ENCODE results near the gene PLIN1. TPM values are rescaled to one million over a fixed set of nuclear protein-coding genes. Genes with fewer than 3 reads are reported as not detected.

PLIN1 gene
- total RNA-seq, 2 experiments from 2014 or later: 0.50 to 1.1 TPM

DNA sequence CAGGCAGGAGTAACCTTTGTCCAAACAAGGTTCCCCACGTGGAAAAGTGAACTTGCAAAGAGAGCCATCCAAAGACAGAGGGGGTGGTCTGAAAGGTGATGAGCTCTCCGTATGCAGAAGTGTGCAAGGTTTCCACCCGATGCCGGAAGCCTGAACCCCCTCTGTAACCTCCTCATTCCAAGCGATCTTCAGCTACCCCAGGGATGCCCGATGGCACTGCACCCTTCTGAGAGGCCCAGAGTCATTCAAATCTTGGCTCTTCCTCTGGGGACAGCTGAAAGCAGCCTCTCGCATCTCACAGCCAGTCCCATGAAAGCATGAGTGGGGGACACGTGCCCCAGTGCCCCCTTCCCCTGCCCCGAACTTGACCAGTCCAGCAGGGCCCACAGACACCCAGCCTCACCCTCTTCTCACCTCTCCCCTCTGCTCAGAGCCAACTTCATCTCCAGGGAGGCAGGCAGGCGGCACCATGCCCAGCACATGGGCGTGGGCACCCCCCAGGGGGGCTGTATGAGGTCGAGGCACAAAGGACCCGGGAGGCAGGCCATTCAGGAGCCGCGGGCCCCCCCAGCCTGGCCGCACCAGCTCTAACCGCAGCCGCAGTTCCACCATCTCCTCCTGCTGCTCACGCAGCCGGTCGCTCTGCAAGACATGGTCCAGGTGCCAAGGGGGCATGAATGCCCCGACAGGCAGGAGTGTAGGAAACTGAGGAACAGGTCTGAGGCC, 32.6 kb downstream of the PLIN1 start:
- intact Hi-C loops (cut with micrococcal nuclease): no loop called here

DNA sequence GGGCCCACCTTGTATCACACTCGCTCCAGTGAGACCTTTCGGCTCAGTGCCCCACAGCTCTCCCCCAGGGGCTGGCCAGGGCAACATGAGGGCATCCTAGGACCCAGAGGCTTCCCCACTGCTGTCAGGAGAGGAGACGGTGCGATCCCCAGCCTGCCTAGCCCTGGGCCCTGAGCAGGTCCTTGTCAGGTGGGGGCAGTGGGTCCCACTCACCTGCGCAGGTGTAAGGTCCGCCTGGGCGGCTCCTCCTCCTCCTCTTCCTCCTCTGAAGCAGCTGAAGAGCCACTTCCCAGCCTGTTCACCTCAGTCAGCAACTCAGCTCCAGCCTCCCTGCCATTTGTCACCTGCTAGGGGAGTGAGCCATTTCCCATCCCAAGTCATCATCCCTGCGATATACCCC, 33.5 kb downstream of the PLIN1 start:
- no peak for DNase-seq
- intact Hi-C loops (cut with micrococcal nuclease): no loop called here
- ATAC-seq: no peak
- Mint-ChIP-seq H3K27me3 (no peaks in the 10 kb centered on the region), H3K36me3 (ENCODE audit: low read depth) (peaks cover 1% of the 10 kb centered on the region), H3K4me3 (no peak overlapping the region), H3K4me1 (ENCODE audit: low read depth) (no peaks in the 10 kb centered on the region), H3K9me3 (no peaks in the 10 kb centered on the region), H3K27ac (no peak overlapping the region)
- POLR2A ChIA-PET: no interaction called here
- CTCF ChIA-PET: interaction anchor here (0.7 to 2.5 kb wide), 9 partner anchors 13 to 89 kb away, joined by 3 to 9 read pairs (median 3); partner anchors contain the start of genes PEX11A and WDR93
- TF ChIP-seq, protein P1, sequence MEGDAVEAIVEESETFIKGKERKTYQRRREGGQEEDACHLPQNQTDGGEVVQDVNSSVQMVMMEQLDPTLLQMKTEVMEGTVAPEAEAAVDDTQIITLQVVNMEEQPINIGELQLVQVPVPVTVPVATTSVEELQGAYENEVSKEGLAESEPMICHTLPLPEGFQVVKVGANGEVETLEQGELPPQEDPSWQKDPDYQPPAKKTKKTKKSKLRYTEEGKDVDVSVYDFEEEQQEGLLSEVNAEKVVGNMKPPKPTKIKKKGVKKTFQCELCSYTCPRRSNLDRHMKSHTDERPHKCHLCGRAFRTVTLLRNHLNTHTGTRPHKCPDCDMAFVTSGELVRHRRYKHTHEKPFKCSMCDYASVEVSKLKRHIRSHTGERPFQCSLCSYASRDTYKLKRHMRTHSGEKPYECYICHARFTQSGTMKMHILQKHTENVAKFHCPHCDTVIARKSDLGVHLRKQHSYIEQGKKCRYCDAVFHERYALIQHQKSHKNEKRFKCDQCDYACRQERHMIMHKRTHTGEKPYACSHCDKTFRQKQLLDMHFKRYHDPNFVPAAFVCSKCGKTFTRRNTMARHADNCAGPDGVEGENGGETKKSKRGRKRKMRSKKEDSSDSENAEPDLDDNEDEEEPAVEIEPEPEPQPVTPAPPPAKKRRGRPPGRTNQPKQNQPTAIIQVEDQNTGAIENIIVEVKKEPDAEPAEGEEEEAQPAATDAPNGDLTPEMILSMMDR (IDR thresholded peaks at IDR 0.05): no peak

More for the DNA sequence above, 32.6 kb downstream of the PLIN1 start:
- no peak overlapping the region for H3K4me3 Mint-ChIP-seq
- DNase-seq (no peak), ATAC-seq (no peak)
- no peaks in the 10 kb centered on the region for H3K4me1 Mint-ChIP-seq (ENCODE audit: low read depth)
- POLR2A ChIA-PET: no interaction called here
- CTCF ChIA-PET: interaction anchor here (0.7 to 2.5 kb wide), 10 partner anchors 10 to 88 kb away, joined by 3 to 9 read pairs (median 3); partner anchors contain the start of genes PEX11A and WDR93
- H3K27ac Mint-ChIP-seq: no peak overlapping the region
- peaks cover 1% of the 10 kb centered on the region for H3K36me3 Mint-ChIP-seq (ENCODE audit: low read depth)
- H3K27me3 Mint-ChIP-seq: no peaks in the 10 kb centered on the region
- TF ChIP-seq, protein P1 (IDR thresholded peaks at IDR 0.05): no peak
- no peaks in the 10 kb centered on the region for H3K9me3 Mint-ChIP-seq

DNA sequence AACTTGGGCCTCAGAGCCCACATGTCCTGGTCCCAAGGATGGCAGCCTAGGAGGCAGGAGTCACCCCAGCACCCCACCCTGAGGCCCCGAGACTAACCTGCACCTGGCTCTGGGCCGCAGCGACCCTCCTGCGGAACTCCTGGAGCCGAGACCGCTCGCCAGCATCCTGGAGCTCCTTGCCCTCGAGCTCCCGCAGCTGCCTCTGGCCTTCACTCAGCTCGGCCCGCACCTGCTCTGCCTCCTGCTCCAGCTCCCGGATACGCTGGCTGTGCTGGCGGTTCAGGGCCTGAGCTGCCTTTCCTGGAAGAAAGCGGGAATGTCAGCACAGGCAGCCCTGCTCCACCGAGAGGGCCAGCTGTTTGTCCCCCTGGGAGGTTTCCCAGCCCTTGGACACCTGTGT, 37.1 kb downstream of the PLIN1 start:
- ChIA-PET CTCF (no interaction called here), POLR2A (no interaction called here)
- H3K36me3 Mint-ChIP-seq (ENCODE audit: low read depth): peaks cover under 1% of the 10 kb centered on the region
- H3K9me3 Mint-ChIP-seq: no peaks in the 10 kb centered on the region
- H3K4me3 Mint-ChIP-seq: no peak overlapping the region
- no peak overlapping the region for H3K27ac Mint-ChIP-seq
- no peak for DNase-seq
- no peaks in the 10 kb centered on the region for H3K27me3 Mint-ChIP-seq
- intact Hi-C loops (cut with micrococcal nuclease): no loop called here
- ATAC-seq: no peak
- H3K4me1 Mint-ChIP-seq (ENCODE audit: low read depth): no peaks in the 10 kb centered on the region
- TF ChIP-seq, protein P1 (IDR thresholded peaks at IDR 0.05): no peak

DNA sequence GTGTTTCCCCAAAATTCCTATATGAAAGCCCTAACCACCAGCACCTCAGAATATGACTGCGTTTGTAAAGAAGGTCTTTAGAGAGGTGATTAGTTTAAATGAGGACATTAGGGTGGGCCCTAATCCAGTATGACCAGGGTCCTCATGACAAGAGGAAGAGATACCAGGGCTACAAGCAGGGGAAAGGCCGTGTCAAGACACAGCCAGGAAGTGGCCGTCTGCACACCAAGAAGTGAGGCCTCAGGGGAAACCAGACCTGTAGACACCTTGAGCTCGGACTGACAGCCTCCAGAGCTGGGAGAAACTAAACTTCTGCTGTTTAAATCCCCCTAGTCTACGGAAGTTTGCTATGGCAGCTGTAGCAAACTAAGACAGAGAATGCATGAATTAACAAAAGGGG, 38.1 kb downstream of the PLIN1 start:
- POLR2A ChIA-PET: interaction anchor here (1.2 kb wide), 1 partner anchor 24 kb away, joined by 3 read pairs; no protein-coding TSS in a partner anchor

DNA sequence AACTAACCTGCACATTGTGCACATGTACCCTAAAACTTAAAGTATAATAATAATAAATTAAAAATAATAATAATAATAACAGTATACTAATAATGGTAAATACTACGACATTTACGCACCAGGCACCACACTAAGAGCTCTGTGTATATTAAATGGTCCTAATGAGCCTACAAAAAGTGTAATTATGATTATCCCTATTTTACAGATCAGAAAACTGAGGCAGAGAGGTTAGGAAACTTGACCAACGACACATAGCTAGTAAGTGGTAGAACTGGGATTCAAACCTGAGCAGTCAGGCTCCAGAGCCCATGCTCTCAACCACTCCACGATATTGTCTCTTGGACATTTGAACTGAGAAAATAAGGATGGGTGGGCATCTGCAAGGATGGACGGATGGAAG, 38.9 kb downstream of the PLIN1 start:
- Mint-ChIP-seq H3K27ac (no peak overlapping the region), H3K4me3 (no peak overlapping the region), H3K27me3 (no peaks in the 10 kb centered on the region), H3K9me3 (no peaks in the 10 kb centered on the region), H3K36me3 (ENCODE audit: low read depth) (no peaks in the 10 kb centered on the region), H3K4me1 (ENCODE audit: low read depth) (no peaks in the 10 kb centered on the region)
- intact Hi-C loops (cut with micrococcal nuclease): no loop called here
- ChIA-PET CTCF (no interaction called here), POLR2A (no interaction called here)
- DNase-seq (no peak), ATAC-seq (no peak)
- TF ChIP-seq, protein P1 (IDR thresholded peaks at IDR 0.05): no peak

More for the DNA sequence above, 38.1 kb downstream of the PLIN1 start:
- Mint-ChIP-seq H3K4me1 (ENCODE audit: low read depth) (no peaks in the 10 kb centered on the region), H3K9me3 (no peaks in the 10 kb centered on the region), H3K4me3 (no peak overlapping the region), H3K27me3 (no peaks in the 10 kb centered on the region), H3K27ac (no peak overlapping the region), H3K36me3 (ENCODE audit: low read depth) (no peaks in the 10 kb centered on the region)
- CTCF ChIA-PET: no interaction called here
- TF ChIP-seq, protein P1 (IDR thresholded peaks at IDR 0.05): no peak
- ATAC-seq (no peak), DNase-seq (no peak)
- intact Hi-C loops (cut with micrococcal nuclease): no loop called here

Data from activated CD8-positive, alpha-beta T cell treated with anti-CD3 and anti-CD28 coated beads for 36 hours (primary cell).